Renal cortical epithelial cell (primary cell): Measurements from ENCODE around the gene DCUN1D3. TPM values are rescaled to one million over a fixed set of nuclear protein-coding genes. Genes with fewer than 3 reads are reported as not detected.

Experiments
- DNase-seq: peaks from one replicate; pipeline ENCODE4 v3.0.0-alpha.2; 2011; ENCODE audit warnings: low read depth
- total RNA-seq: library from RNA; depleted of rRNA; stranded (reverse); fragments of >200 nt; gene quantifications from 2 replicates; pipeline ENCODE4 v1.2.3, GENCODE V29; 2014

The DCUN1D3 gene
- total RNA-seq, 1 donor from 2014 or later: 31.2 TPM

DNA sequence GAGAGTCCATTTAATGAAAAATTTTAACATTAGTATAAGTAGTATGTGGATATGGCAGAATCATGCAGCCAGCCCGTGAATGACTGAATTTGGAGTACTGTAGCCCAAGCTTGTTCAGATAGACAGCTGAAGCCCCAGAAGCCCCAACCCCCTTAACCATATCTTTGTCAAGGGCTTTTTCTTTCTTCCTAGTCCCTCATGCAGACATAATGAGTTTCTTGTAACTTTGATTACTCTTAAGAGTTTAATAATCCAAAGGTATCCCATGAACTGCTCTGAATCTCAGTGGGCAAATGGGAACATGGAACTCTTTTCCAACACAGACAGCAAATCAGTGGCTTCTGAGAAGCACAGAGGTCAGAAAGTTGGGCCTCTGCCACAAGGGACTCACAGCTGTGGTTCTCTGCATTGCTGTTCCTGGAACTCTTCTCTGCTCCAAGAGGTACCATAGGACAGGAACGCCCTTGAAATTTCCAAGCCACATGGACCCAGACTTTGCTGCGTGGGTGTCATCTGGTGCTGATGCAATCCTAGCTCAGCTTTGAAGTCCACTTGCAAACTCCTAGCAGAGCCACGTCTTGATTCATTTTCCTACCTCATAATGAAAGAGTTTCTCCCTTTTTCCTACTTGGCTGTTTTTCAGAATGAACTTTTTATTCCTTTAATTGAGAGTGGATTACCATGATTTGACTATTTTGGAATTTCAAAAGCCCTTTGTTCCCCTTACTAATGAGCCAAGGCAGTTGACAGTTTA, 18.5 kb upstream of the DCUN1D3 start:
- peak; percentile 63 for DNase-seq

DNA sequence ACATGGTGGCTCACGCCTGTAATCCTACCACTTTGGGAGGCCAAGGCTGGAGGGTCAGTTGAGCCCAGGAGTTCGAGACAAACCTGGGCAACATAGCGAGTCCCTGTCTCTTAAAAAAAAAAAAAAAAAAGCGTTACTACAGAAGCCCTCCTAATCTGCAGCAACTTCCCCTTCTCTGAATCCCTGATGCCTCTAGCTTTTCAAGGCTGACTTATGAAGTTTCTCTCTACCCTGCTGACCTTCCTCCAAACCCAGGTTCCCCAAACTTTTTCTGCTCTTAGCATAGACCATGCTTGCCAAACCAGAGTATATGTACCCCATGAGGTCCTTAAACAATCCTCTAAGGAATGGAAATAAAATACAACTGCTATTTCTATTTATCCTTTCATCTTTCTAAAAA, 16.8 kb upstream of the DCUN1D3 start:
- no peak for DNase-seq

DNA sequence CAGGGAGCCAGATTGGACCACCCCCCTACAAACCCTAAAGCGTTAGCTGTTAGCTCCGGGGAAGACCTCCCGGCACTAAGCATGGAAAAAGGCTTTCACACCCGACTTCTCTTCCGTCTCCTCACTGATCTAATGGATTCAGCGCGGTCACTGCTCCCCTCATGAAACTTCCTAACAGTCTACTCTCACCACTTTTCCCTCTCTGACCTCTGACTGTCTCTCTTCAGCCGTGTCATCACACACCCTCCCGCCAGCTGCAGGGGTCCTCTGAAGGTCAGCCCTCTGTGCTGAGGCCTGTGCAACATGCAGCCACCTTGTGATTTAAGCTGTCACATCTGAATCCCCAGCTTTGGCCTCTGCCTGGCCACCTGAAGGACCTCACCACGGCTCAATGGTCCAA, 16.1 kb upstream of the DCUN1D3 start:
- DNase-seq: no peak

DNA sequence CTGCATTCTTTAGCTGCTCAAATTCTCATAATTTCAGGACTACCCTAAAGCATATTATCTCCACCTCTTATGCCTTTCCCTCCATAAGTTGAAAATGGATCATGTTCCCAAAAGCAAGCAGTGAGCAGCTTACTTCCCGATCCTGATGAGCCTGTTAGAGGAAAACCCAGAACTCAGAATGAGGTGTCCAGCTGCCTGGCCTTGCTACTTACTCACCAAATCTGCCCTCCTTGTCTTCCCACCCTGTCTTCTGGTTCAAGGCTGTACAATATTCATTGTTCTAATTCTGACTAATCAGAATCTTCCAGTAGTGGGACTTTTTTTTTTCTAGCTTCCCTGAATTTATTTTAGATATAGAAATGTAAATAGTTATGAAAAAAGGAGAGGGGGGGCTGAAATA, 11.2 kb upstream of the DCUN1D3 start:
- peak; percentile 56 for DNase-seq

DNA sequence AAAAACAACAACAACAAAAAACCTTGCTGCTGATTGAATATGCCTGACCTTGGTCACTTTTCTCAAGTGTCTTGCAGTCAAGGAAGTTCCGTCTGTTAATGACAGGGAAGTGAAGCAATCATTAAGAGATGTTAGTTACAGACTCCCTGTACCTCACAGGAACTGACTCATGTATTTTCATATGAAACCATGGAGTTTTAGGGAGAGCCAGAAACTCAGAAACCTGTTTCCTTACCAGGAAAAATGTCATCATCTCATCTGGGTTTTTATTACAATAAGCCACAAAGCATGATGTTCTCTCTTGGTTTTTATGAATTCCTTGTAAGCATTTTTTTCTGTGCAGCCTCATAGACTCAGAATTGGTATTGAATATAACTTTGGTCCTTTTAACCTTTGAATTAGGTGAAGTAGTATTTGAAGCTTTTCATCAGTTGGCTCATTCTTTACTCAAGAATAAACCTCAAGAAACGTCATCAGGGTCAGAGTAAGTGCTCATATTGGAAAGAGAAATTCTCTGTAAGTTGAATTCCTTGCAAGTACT, 10.7 kb upstream of the DCUN1D3 start:
- DNase-seq: peak; percentile 94

DNA sequence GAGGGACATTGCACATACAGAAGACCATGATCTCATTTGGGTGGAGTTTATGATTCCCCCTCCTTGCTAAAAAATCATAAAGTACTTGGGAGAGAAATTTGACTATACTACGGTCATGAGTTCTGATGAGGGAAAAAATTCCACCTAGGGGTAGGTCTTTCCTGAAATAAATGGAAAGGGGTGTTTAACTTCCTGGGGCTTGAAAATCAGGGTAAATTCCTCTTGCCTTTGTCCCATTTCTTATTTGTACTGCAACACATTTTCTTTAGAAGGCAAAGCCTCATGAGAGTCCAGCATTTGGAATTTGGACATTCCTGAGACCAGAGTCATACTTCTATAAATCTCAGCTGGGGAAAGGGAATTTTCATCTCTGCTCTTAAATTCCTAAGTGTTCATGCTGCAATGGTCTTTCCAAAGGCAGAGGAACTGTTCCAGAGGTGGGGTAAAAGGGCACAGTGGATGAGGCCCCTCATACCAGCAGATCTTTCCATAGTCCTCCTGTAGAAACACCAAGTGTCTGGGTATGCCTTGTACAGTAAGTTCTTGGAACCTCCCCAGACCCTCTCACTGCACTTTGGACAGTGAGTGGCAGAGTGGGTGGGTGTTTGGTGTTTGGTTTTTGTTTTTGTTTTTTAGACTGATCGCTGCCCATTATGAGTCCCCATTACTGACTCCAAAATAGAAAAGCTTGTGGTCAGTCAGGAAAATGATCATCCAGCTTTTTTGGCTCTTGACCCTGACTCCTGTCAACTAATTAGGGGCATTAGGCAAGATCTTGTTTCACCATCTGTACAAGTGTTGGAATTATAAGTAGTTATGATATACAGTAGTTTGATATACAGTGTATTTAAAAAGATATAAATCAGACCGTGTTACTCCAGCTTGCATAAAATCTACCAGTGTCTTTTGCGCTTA, 6.4 kb upstream of the DCUN1D3 start:
- DNase-seq: peak; percentile 90

DNA sequence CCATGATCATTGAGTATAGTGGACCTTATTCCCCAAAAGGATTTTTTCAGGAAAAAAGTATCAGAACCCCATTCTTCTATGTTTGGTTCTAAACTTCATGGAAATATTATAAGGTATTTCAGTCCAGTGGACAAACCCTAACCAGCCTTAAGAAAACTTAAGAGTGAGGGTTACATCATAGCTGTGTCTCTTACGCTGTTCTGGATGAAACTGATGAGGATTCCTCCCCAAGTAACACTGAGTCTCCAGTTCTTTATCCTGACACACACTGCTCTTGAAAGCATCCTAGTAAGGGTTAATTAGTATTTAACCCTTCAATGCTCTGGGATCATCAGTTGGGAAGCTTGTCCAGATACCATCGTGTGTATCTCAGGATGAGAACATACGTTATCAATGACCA, 5.4 kb upstream of the DCUN1D3 start:
- no peak for DNase-seq

DNA sequence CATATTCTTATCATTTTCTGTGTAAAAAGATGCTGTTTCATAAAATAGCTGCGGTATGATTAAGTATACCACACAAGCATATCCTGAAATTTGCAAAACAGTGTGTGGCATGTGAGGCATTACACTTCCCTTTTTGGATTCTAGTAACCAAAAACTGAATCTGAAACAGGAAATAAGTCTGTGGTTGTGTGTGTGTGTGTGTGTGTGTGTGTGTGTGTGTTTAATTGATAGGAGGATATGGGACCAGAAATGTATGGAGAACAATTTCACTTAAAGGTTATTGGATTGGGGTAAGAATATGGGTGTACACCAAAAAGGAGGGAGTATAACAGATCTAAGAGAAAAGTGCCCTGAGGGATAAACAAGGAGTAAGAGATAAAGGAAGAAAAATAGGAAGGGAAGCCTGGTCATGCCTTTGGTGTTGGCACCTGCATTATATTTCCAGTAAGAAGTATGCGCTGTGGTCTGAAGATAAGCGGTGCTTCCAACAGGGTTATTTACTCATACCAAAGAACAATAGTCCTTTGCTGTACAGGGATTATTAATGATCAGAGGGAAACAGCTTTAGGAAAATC, 4.4 kb upstream of the DCUN1D3 start:
- peak; percentile 68 for DNase-seq

DNA sequence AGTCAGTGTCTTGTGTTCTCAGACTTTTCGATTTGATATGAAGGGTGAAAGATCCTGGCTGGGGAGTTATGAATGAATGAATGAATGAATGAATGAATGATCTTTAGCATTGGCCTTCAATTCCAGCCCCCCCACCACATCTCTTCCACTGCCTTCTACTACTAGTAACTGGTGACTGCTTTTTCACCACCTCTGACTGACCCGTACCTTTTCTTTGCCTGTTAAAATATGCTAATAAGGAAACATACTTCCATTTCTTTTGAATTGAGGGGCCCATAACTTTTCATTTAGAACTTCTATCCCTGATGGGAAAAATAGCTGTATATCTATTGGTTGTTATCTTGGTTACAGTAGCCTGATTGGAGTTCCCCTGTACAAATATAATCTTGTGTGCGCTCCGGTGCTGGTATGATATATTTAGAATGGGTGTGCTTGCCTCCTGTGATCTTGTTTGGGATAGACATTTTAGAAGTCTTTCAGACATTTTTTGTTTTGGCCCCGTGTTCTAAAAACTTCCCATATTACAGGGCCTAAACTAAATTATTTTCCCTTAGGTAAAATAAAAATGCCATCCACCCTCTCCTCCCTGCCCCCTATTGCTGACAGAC, 3.8 kb upstream of the DCUN1D3 start:
- no peak for DNase-seq

DNA sequence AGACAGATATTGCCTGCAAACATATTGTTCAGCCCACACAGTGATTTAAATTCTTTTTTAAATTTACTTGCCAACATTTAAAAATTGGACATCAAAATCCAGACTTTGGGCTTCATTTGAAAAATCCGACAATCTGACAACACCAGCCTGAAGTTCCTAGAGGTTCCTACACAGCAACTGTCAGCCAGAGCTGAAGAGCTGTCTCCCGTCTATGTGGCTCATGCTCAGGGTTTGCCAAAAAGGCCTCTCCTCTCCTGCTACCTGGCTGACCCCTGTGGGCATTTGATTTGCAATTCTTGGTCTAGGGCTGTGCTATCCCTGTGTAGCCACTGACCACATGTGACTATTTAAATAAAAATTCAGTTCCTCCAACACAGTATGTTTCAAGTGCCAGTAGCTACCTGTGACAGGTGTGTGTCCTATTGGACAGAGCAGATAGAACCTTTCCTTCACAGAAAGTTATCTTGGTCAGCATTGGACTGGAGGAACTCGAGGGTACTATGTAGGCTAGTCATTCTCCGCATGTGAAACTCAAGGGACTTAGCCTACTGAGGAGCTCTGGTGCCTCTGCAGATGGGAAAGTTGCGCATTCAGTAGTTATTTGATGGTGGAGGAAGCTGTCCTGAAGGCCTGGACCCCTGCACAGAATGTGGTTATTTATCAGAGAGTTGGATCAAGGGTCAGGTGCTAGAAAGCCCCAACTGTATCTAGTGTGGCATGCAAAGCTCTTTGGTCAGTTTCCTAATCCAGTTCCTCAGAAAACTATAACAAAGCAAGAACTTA, 3.1 kb upstream of the DCUN1D3 start:
- no peak for DNase-seq

DNA sequence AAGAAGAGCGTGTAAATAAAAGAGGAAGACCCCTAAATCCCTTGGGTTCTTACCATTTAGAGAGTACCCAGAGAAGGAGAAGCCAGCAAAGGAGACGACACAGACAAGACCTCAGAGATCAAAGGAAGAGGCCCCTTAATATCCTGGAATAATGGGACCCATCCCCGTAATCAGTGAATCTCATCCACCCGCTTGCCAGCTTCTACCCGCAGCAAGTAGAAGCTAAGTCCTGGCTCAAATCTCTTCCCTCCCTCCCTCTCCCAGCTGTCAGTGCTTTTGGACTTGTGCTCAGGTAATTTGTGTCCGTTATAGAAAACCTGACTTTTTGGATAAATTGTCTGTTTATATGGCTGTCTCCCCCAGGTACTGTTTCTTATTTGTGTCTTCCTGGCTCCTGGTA, 2.3 kb upstream of the DCUN1D3 start:
- no peak for DNase-seq

DNA sequence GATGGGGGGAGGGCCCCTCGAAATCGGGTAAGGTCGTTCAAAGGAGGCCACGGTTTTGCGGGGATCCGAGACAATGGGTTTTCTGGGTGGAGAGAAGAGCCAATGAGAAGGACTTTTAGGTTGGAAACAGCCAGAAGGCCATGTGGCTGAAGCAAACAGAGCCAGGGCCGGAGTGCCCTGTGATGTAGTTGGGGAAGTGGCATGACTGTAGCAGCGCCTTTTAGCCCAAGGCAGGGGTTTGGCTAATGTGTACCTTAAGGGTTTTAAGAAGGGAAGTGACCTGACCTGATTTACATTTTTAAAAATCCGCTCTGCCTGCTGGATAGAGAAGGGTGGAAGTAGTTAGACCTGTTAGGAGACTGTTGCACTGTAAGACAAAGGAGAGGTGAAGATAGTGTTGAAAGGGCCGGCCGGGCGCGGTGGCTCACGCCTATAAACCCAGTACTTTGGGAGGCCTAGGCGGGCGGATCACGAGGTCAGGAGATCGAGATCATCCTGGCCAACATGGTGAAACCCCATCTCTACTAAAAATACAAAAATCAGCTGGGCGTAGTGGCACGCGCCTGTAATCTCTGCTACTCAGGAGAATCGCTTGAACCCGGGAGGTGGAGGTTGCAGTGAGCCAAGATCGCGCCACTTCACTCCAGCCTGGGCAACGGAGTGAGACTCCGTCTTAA, 1.4 kb upstream of the DCUN1D3 start:
- peak; percentile 80 for DNase-seq

DNA sequence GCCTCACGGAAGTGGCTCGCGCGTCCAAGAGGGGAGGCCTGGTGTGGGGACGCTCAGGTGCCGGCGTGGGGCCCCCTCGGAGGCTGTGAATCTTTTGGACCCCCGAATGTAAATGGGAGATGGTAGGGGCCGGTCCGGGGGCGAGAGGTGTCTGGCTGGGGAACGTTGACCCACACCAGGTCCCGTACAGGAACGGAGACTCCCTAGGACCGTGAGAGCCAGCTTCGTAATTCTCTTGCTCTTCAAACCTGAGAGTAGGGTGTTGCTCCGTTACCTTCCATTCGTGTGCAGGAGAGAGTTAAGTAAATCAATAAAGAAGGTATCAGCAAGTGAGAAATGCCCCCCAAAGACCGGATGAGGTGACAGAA, 894 bp upstream of the DCUN1D3 start:
- DNase-seq: no peak

DNA sequence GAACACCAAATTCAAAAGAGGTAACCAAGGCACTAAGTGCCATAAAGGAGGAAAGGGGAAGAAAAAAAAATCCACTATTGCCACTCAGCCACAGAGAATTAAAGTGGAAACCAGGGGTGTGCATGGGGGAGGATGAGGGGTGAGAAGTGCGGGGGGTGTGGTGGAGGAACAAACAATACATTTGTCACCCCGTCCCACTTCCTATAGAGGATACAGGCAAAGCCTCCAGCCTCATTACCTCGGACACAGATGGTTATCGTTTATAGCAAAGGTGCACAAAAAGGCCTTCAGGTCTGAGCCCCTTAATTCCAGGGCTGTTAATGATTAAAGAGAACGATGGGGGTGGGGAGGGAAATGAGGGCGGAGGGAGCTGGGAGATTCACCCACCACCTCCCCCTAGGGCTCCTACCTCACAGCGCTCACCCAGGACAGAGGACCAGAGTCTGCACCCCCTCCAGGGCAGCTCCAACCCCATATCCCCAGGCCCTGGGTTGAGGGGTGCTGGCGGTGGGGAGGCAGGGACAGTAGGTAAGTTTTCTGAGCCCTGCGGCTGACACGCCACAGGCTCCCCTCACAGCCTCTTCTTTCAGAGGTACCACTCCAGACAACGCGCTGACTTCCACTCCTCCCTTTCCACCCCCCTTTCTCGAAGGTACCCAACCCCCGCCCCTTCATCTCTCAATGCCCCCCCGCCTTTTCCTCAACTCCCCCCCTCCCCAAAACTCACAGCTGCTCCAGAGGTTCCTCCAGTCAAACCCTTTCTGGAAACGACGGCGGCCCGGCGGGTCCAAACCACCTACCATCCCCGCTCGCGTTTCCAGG, 470 bp downstream of the DCUN1D3 start:
- no peak for DNase-seq

DNA sequence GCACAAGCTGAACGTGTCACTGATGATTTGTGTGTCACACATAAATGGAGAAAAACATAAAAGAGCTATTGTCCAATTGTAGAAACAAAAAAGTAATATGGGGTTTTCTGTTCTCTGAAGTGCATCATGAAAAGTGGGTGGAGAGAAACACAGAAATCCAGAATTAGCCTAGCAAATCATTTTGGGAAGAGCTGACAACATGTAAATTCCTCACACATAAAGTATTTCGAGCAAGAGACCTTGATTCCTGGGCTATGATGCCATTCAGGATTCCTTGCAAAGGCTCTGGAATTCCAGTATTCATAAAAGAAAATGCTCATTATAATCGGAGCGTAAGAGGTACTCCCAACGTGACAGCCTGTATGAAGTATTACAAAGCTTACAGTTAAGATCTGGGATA, 1.1 kb downstream of the DCUN1D3 start:
- peak; percentile 75 for DNase-seq

DNA sequence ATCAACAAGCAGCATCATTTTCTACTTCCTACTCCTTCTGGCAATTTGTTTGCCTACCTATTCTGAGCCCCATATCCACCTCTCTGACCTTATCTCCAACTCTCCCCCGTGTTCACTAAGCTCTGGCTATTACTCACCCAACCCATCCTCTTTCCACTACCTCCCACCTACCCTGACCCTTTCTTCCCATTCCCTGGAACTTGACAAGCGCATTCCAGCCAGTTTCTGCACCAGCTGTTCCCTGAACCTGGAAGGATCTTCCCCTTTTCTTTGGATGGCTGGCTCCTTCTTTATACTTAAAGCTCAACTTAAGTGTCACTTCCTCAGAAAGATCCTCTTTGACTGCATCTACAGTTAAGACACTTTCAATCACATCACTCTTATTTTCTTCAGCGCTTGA, 2.2 kb downstream of the DCUN1D3 start:
- DNase-seq: no peak

DNA sequence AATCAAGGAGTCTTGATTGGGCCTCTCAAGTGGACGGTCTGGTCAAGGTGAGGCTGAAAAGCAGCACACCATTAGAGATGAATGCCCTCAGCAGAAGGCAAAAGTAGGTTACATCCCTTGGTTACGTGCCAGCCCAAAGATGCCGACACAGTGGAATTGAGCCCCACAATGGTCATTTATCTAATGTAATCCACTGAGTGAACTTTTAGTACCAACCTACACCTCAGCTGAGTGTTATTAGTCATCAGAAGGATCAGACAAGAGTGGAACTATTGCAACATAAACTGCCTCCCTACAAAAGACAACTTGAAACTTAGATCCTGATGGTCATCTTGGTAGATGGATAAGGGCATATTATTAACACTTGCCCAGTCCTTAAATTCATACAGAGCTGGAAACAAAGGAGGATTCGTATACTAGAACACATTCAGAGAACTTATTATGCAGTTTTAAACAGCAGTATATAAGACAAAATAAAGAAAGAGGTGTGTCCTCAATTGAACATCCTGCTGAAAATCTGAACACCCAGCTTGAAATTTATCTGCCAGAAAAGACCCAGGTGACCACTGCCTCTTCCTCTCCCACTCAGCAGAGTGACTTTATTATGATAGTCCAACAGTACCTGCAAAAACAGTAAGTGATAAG, 2.8 kb downstream of the DCUN1D3 start:
- DNase-seq: peak; percentile 90

DNA sequence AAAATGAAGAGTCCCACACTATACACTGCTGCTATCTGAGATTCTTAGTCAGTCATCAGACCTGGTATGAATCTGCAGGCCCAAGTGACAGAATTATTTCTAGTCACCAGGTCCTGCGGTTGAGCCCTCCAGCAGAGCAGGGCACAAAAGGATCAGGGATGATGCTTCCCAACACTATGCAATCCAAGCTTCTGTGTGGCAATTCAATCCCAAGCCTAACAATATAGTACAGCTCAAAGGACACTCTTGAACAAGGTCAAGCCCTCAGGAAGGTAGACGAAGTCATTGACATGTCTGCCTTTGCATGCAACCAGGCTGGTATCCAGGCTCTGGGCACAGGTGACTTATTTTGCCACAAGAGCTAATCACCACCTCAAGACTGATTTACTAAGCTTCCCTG, 5.8 kb downstream of the DCUN1D3 start:
- DNase-seq: no peak

DNA sequence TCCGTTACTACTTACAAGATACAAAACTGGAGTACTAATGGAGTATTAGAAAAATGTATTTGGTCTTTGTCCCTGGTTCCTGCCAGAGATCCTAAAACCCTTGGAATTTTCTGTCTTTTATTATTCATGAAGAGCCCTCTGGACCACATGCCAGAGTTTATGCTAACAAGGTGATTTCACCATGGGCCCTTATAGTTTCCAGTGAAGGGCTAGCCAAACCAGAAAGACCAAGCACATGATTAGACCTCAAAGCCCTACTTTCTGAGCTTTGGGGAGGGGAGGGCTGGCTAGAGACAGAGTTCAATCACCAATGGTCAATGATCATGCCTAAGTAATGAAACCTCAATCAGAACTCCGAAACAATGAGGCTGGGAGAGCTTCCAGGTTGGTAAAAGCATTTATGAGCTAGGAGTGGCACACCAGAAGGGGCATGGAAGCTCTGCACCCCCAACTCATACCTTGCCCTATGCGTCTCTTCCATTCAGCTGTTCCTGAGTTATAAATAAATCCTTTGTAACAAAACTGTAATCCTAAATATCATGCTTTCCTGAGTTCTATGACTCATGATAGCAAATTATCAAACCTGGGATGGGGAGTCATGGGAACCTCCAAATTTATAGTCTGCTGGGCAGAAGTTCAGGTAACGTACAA, 10.4 kb downstream of the DCUN1D3 start:
- peak; percentile 43 for DNase-seq
